ENCODE measurements around the gene COL11A2. TPM values are rescaled to one million over a fixed set of nuclear protein-coding genes. Genes with fewer than 3 reads are reported as not detected.

COL11A2 gene
- total and polyA plus RNA-seq, 4 donors, result 2.8 to 12.6 (median 7.7) TPM

DNA sequence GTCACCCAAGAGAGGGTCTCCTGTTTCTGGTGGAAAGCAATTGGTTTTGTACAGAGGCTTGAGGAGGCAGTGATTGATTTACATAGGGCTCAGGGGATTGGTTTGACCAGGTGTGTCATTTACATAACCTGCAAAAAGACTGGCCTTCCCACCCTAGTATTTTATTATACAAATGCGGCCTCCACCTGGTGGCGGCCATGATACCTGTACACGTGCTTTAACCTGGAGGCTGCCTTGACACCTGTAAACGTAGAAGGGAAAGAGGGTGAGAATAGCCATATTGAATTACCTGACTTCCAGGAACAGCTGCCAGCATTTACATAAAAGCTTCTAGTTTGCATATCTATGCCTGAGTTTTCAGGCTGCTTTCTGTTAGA is 67.8 kb downstream of the COL11A2 start:
- WGBS (ENCODE audit: insufficient coverage), result no CpG with 5 or more reads among the region's 4 CpGs
- Histone ChIP-seq H3K36me3 (ENCODE audit: control insufficient read depth, insufficient read depth, low read length) (no peaks in the 10 kb centered on the region), H3K9me3 (ENCODE audit: control insufficient read depth, insufficient read depth, low read length) (peaks cover 4% of the 10 kb centered on the region), H3K27me3 (ENCODE audit: control insufficient read depth, insufficient read depth, low read length) (no peaks in the 10 kb centered on the region), H3K4me3 (ENCODE audit: low read depth, low read length) (no peak overlapping the region), H3K4me1 (ENCODE audit: control insufficient read depth, insufficient read depth, low read length) (no peaks in the 10 kb centered on the region), H3K27ac (ENCODE audit: low read depth, low read length) (no peak overlapping the region)
- no peak for DNase-seq (ENCODE audit: low read depth in 4 of 6, low spot score in 6 of 6)

DNA sequence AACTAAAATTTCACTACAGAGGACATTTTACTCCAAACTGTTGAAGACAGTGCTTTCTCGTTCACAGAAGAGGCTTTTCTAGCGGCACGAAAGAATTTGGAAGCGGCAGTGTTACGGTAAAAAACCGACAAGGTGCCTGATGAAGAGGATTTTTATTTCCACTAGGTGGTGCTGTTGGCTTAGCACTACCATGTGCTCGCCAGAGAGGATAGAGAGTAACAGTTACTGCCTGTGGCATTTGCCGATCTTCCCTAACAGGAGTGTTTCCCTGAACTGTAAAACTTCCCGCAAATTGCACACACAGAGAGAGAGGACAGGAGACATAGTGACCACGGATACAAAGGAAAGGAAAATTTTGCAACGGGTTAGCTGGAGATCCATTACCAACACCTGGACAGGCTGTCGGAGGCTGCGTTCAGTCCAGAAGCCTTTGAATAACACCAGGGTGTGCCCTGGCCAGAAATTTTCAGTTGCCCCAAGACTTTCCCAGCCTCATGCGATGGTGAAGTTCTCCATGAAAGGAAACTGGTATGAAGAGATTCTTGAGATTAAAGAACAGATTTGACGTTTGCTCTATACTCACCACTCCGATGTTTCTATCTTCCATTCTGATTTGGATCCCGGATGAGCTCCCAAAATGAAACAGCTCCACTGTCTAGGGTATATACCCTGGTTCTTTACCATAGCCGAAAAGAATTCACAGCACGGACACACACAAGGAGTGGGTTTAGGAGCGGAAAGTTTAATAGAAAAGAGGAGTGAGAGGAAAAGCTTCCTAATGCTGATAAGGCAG is 68.3 kb downstream of the COL11A2 start:
- Histone ChIP-seq H3K4me3 (ENCODE audit: low read depth, low read length) (no peak overlapping the region), H3K36me3 (ENCODE audit: control insufficient read depth, insufficient read depth, low read length) (no peaks in the 10 kb centered on the region), H3K27me3 (ENCODE audit: control insufficient read depth, insufficient read depth, low read length) (no peaks in the 10 kb centered on the region), H3K9me3 (ENCODE audit: control insufficient read depth, insufficient read depth, low read length) (peaks cover 4% of the 10 kb centered on the region), H3K4me1 (ENCODE audit: control insufficient read depth, insufficient read depth, low read length) (no peaks in the 10 kb centered on the region), H3K27ac (ENCODE audit: low read depth, low read length) (no peak overlapping the region)
- whole genome bisulfite sequencing (ENCODE audit: insufficient coverage), result 74% methylated on average over 11 of the region's 20 CpGs
- peak in 1 of 6 donors; percentile 4 for DNase-seq (ENCODE audit: low read depth in 4 of 6, low spot score in 6 of 6)

DNA sequence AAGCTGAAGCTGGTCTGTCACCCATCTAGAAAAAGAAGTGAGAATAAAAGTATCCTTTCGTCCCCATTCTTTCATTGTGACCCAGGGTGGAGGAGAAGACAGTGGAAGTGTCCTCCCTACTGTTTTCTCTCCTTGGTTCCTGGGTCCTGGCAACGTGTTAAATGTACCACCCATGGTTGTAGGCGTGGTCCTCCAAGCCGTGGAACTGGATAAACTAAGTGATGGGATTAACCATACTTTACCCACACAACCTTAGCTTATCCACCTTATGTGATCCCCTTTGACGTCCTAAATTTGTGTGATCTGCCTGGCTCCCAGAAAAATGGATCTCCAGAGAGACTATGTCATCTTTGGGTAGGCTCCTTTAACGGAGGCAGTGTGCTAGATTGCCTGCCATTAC is 69.1 kb downstream of the COL11A2 start:
- Histone ChIP-seq H3K4me1 (ENCODE audit: control insufficient read depth, insufficient read depth, low read length) (no peaks in the 10 kb centered on the region), H3K9me3 (ENCODE audit: control insufficient read depth, insufficient read depth, low read length) (peaks cover 4% of the 10 kb centered on the region), H3K27ac (ENCODE audit: low read depth, low read length) (no peak overlapping the region), H3K27me3 (ENCODE audit: control insufficient read depth, insufficient read depth, low read length) (no peaks in the 10 kb centered on the region), H3K36me3 (ENCODE audit: control insufficient read depth, insufficient read depth, low read length) (no peaks in the 10 kb centered on the region), H3K4me3 (ENCODE audit: low read depth, low read length) (no peak overlapping the region)
- WGBS (ENCODE audit: insufficient coverage), result 75% methylated on average over 2 of the region's 6 CpGs
- DNase-seq (ENCODE audit: low read depth in 4 of 6, low spot score in 6 of 6), result no peak

DNA sequence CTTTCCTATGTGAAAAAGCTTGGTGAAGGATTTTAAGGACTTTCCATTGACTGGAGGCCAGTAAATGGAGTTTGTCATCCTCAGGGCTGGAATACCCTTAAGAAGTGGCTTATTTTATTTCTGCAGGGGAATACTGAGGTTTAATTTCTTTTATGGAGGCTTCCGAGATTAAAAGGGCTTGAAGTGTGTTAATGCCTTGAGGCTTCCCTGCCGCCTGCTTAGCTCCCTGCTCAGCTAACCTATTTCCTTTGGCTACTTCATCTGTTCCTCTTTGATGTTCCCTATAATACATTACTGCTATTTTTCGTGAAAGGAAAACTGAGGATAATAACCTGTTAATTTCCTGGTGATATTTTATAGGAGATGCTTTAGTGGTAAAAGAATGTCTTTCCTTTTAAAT is 72.3 kb downstream of the COL11A2 start:
- Histone ChIP-seq H3K27me3 (ENCODE audit: control insufficient read depth, insufficient read depth, low read length) (peaks cover 27% of the 10 kb centered on the region), H3K4me3 (ENCODE audit: low read depth, low read length) (no peak overlapping the region), H3K27ac (ENCODE audit: low read depth, low read length) (no peak overlapping the region), H3K9me3 (ENCODE audit: control insufficient read depth, insufficient read depth, low read length) (peaks cover 4% of the 10 kb centered on the region), H3K36me3 (ENCODE audit: control insufficient read depth, insufficient read depth, low read length) (no peaks in the 10 kb centered on the region), H3K4me1 (ENCODE audit: control insufficient read depth, insufficient read depth, low read length) (peaks cover 9% of the 10 kb centered on the region)
- no CpG with 5 or more reads among the region's 3 CpGs for WGBS (ENCODE audit: insufficient coverage)
- DNase-seq (ENCODE audit: low read depth in 4 of 6, low spot score in 6 of 6), result peak in 1 of 6 donors; percentile 57

DNA sequence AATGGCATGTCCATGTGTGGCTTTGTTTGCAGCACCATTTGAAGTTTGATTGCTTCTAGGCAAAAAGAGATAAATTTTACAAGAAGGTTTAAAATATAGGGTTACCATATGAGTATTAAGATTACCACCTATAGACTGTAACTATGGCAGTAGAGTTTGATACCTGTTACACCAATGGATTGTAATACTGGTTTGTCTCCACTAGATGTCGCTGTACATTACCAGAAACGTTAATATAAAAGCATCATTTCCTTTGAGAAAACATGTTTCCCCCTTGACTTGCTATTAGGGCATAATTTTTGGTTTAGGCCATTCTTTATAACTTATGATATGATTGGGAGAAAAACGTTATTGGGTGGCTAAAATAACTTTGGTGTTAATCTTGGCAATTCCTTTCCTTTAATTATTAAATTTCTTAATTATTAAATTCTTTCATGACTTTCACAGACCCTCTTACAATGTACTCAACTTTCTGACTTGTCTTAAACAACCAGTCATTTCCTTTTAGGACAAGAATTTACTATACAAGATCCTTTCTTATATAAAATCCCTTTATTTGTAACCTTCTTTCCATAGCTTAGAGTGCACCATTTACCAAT is 73.6 kb downstream of the COL11A2 start:
- peak in 4 of 6 donors; percentile 30 to 92 (median 54) for DNase-seq (ENCODE audit: low read depth in 4 of 6, low spot score in 6 of 6)
- Histone ChIP-seq H3K4me1 (ENCODE audit: control insufficient read depth, insufficient read depth, low read length) (peaks cover 9% of the 10 kb centered on the region), H3K9me3 (ENCODE audit: control insufficient read depth, insufficient read depth, low read length) (peaks cover 1% of the 10 kb centered on the region), H3K27ac (ENCODE audit: low read depth, low read length) (no peak overlapping the region), H3K36me3 (ENCODE audit: control insufficient read depth, insufficient read depth, low read length) (no peaks in the 10 kb centered on the region), H3K4me3 (ENCODE audit: low read depth, low read length) (no peak overlapping the region), H3K27me3 (ENCODE audit: control insufficient read depth, insufficient read depth, low read length) (peaks cover 37% of the 10 kb centered on the region)
- WGBS (ENCODE audit: insufficient coverage), result no CpG with 5 or more reads among the region's 3 CpGs

DNA sequence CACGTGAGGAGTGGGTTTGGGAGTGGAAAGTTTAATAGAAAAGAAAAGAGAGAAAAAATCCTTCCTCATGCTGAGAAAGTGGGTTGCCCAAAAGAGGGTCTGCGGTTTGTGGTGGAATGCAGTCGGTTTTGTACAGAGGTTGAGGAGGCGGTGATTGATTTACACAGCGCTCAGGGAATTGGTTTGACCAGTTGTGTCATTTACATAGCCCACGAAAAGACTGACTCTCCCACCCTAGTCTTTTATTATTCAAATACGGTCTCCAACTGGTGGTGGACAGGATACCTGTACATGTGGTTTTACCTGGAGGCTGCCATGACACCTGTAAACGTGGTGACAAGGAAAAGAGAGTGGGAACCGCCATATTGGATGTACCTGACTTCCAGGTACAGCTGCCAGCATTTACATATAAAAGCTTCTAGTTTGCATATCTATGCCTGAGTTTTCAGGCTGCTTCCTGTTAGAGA is 74.4 kb downstream of the COL11A2 start:
- H3K27me3 ChIP-seq (ENCODE audit: control insufficient read depth, insufficient read depth, low read length), result peaks cover 42% of the 10 kb centered on the region
- H3K4me1 ChIP-seq (ENCODE audit: control insufficient read depth, insufficient read depth, low read length), result peaks cover 9% of the 10 kb centered on the region
- whole genome bisulfite sequencing (ENCODE audit: insufficient coverage), result no CpG with 5 or more reads among the region's 9 CpGs
- no peak overlapping the region for H3K4me3 ChIP-seq (ENCODE audit: low read depth, low read length)
- no peaks in the 10 kb centered on the region for H3K9me3 ChIP-seq (ENCODE audit: control insufficient read depth, insufficient read depth, low read length)
- DNase-seq (ENCODE audit: low read depth in 4 of 6, low spot score in 6 of 6), result peak in 1 of 6 donors; percentile 62
- H3K36me3 ChIP-seq (ENCODE audit: control insufficient read depth, insufficient read depth, low read length), result no peaks in the 10 kb centered on the region
- H3K27ac ChIP-seq (ENCODE audit: low read depth, low read length), result no peak overlapping the region

DNA sequence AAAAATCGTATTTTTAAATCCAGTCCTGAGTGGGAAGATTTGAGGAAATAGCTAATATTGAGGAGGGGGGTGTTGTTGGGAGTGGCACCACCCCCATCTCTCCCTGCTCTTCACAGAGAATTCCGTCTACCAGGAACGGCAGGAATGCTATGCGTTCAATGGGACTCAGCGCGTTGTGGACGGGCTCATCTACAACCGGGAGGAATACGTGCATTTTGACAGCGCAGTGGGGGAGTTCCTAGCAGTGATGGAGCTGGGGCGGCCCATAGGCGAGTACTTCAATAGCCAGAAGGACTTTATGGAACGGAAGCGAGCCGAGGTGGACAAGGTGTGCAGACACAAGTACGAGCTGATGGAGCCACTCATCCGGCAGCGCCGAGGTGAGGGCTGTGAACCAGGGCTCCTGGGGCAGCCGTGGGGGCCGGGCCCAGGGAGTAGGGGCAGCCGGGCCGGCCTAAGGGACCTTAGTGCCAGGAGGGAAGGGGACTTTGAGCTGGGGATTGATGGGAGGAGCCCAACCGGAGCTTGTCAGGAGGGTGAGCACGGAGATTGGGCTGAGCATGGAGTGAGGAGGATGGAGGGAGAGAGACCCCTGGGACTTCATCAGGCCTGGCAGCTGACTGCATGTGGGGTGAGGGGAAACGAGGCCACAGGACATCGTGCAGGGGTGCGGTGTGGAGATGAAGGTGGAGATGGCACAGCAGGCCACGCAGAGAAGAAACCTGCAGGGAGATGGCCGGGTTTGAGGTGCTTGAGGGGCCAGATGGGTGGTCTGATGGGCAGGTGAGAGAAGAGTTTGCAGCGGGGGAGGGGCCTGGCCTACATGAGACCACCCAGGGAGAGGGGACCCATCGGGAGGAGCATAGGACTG is 75.2 kb downstream of the COL11A2 start:
- DNase-seq (ENCODE audit: low read depth in 4 of 6, low spot score in 6 of 6), result peak in 2 of 6 donors; percentile 35 to 76
- Histone ChIP-seq H3K9me3 (ENCODE audit: control insufficient read depth, insufficient read depth, low read length) (no peaks in the 10 kb centered on the region), H3K36me3 (ENCODE audit: control insufficient read depth, insufficient read depth, low read length) (no peaks in the 10 kb centered on the region), H3K4me3 (ENCODE audit: low read depth, low read length) (peak overlapping the region; percentile 33), H3K27ac (ENCODE audit: low read depth, low read length) (no peak overlapping the region), H3K4me1 (ENCODE audit: control insufficient read depth, insufficient read depth, low read length) (peaks cover 9% of the 10 kb centered on the region), H3K27me3 (ENCODE audit: control insufficient read depth, insufficient read depth, low read length) (peaks cover 44% of the 10 kb centered on the region)
- WGBS (ENCODE audit: insufficient coverage), result 2% methylated on average over 31 of the region's 32 CpGs

DNA sequence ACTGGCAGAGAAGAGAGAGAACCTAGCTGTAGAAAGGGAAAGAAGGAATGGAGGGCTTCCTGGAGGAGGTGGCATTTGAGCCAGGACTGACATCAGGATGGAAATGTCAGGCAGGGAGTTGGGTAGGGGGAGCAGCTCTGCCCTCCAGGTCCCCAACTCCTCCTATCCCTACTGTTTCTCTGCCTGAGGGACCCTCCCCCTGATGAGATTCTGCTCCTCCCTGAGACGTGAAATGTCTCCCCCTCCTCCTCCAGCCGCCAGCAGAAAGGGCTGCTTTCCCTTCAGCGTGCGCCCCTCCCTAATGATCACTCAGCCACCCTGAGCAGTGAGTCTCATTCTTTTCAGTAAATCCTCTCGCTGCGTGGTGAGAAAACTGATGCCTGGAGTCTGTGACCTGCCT is 75.8 kb downstream of the COL11A2 start:
- peaks cover 9% of the 10 kb centered on the region for H3K4me1 ChIP-seq (ENCODE audit: control insufficient read depth, insufficient read depth, low read length)
- WGBS (ENCODE audit: insufficient coverage), result 0% methylated on average over 2 of the region's 6 CpGs
- peaks cover 44% of the 10 kb centered on the region for H3K27me3 ChIP-seq (ENCODE audit: control insufficient read depth, insufficient read depth, low read length)
- no peaks in the 10 kb centered on the region for H3K36me3 ChIP-seq (ENCODE audit: control insufficient read depth, insufficient read depth, low read length)
- peak in 2 of 6 donors; percentile 11 to 71 for DNase-seq (ENCODE audit: low read depth in 4 of 6, low spot score in 6 of 6)
- H3K4me3 ChIP-seq (ENCODE audit: low read depth, low read length), result peak overlapping the region; percentile 33
- H3K9me3 ChIP-seq (ENCODE audit: control insufficient read depth, insufficient read depth, low read length), result no peaks in the 10 kb centered on the region
- no peak overlapping the region for H3K27ac ChIP-seq (ENCODE audit: low read depth, low read length)

DNA sequence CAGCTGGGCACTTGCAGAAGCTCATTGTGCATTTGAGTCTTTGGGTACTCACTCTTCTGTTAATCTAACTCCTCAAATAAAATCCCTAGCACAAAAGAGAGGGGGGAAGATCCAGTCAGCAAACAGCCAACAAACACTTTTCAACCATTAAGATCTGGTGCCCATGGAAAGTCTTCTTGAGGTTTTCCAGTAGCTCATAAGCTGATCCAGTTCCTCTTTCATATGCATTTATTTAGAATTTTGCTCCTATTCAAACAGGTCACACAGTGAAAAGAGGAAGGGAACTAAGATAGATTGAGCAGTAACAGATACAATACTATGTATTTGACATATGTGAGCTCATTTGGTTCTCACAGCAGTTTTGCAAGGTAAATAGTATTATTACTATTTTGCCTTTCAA is 77.9 kb downstream of the COL11A2 start:
- Histone ChIP-seq H3K27ac (ENCODE audit: low read depth, low read length) (no peak overlapping the region), H3K36me3 (ENCODE audit: control insufficient read depth, insufficient read depth, low read length) (no peaks in the 10 kb centered on the region), H3K4me3 (ENCODE audit: low read depth, low read length) (no peak overlapping the region), H3K4me1 (ENCODE audit: control insufficient read depth, insufficient read depth, low read length) (peaks cover 9% of the 10 kb centered on the region), H3K9me3 (ENCODE audit: control insufficient read depth, insufficient read depth, low read length) (no peaks in the 10 kb centered on the region), H3K27me3 (ENCODE audit: control insufficient read depth, insufficient read depth, low read length) (peaks cover 44% of the 10 kb centered on the region)
- no peak for DNase-seq (ENCODE audit: low read depth in 4 of 6, low spot score in 6 of 6)
